K562 treated with DMSO at 1 percent for 4 hours (cell line): ENCODE results near the gene MGAT4B. TPM values are rescaled to one million over a fixed set of nuclear protein-coding genes. Genes with fewer than 3 reads are reported as not detected.

Experiments used
- total RNA-seq: library from RNA; unstranded; fragments of 300-600 nt; gene quantifications from 2 replicates; pipeline ENCODE4 v1.2.3, GENCODE V29; 2022; ENCODE audit not compliant: insufficient read depth

MGAT4B gene
- total RNA-seq = 140 and 190 TPM in 2 replicates

GRCh38 chr5:179806250-179807048 lies at the start of gene MGAT4B:
Gene MGAT4B (minus strand): TSS chr5:179806866. CDS start chr5:179806583, 283 bp downstream.

GRCh38 chr5:179820483-179821297 lies 14.0 kb upstream of the MGAT4B start, which contains the start of gene SQSTM1:
Gene SQSTM1 (plus strand): TSS chr5:179820905. CDS start chr5:179820937, 32 bp downstream.

GRCh38 chr5:179793468-179794139 lies 13.1 kb downstream of the MGAT4B start, which contains the start of gene LTC4S:
Gene LTC4S (plus strand): TSS chr5:179793986. CDS start chr5:179794081, 95 bp downstream.

Other genes starting within 250 kb of the MGAT4B start
- gene HNRNPH1, start 183.2 kb downstream of the MGAT4B start, total RNA-seq = 182 and 260 TPM in 2 replicates
- not detected in 2 replicates for gene CBY3, start 125.8 kb downstream of the MGAT4B start, total RNA-seq
- 265 and 279 TPM in 2 replicates for gene CANX, start 107.9 kb downstream of the MGAT4B start, total RNA-seq
- 12.9 and 17.1 TPM in 2 replicates for gene MAML1, start 74.0 kb downstream of the MGAT4B start, total RNA-seq
- gene LTC4S, start 12.9 kb downstream of the MGAT4B start, total RNA-seq = not detected in 2 replicates
- gene SQSTM1, start 14.0 kb upstream of the MGAT4B start, total RNA-seq = 416 and 448 TPM in 2 replicates
- 13.5 and 22.2 TPM in 2 replicates for gene MRNIP, start 52.0 kb upstream of the MGAT4B start, total RNA-seq
- gene TBC1D9B, start 101.0 kb upstream of the MGAT4B start, total RNA-seq = 30.2 and 34.9 TPM in 2 replicates